Panc1 (cell line): ENCODE data around the gene ADIPOR2. TPM values are rescaled to one million over a fixed set of nuclear protein-coding genes. Genes with fewer than 3 reads are reported as not detected.

ENCODE experiments used
- ATAC-seq: fragments of 200-7000 bp; cut with Tn5 transposase; 2 replicates; pipeline ENCODE4 v1.9.1; 2020; ENCODE audit warnings: mild to moderate bottlenecking, moderate library complexity
- BruUV-seq: library from RNA; stranded (reverse); fragments of 400-500 nt; replicated peaks from 2 replicates; lab custom pipeline; 2021; lab: Mats Ljungman, UMichigan
- CTCF ChIA-PET: fragments of 300-600 bp; sonication (Branson Sonifier 250); formaldehyde crosslinking; loops from one replicate; lab custom pipeline; 2022; ENCODE audit warnings: antibody characterized with exemption; lab: Charles Lee
- POLR2A ChIA-PET: fragments of 300-600 bp; sonication (Branson Sonifier 250); formaldehyde crosslinking; loops from one replicate; lab custom pipeline; 2022; ENCODE audit warnings: antibody characterized with exemption; lab: Charles Lee
- DNase-seq: peaks from one replicate; pipeline ENCODE4 v3.0.0-alpha.2; 2010; ENCODE audit warnings: low read depth, low spot score
- H3K27ac ChIP-seq: 2 replicates; pipeline ENCODE4 v1.5.1; 2011; ENCODE audit warnings: mild to moderate bottlenecking, low read length, inconsistent platforms
- H3K27me3 ChIP-seq: fragments of 200-500 bp; sonication (Bioruptor generic); 2 replicates; pipeline ENCODE4 v1.6.0; 2014; ENCODE audit warnings: low read length, inconsistent platforms; ENCODE audit not compliant: control insufficient read depth, insufficient read depth
- H3K36me3 ChIP-seq: fragments of 200-500 bp; sonication (Bioruptor generic); 2 replicates; pipeline ENCODE4 v1.5.1; 2014; ENCODE audit warnings: inconsistent platforms, mild to moderate bottlenecking, low read length, moderate library complexity; ENCODE audit not compliant: control insufficient read depth, insufficient read depth
- H3K4me1 ChIP-seq: 2 replicates; pipeline ENCODE4 v1.5.1; 2011; ENCODE audit warnings: inconsistent platforms, mild to moderate bottlenecking, low read length, moderate library complexity; ENCODE audit not compliant: control insufficient read depth, insufficient read depth
- H3K4me3 ChIP-seq, 2 experiments: 2 replicates each; pipeline ENCODE4 v1.5.1; 2011 to 2012; ENCODE audit warnings: low read depth in 2 of 2, low read length in 2 of 2, mild to moderate bottlenecking in 2 of 2, inconsistent platforms in 1 of 2, moderate library complexity in 1 of 2
- H3K9me3 ChIP-seq: fragments of 200-500 bp; sonication (Bioruptor generic); 2 replicates; pipeline ENCODE4 v1.5.1; 2014; ENCODE audit warnings: low read depth, mild to moderate bottlenecking, inconsistent platforms, low read length, moderate library complexity; ENCODE audit not compliant: control insufficient read depth, insufficient read depth
- POLR2AphosphoS5 ChIP-seq: IDR thresholded peaks from 2 replicates; pipeline ENCODE4 v1.6.1; 2012; ENCODE audit warnings: mild to moderate bottlenecking, low read depth, low read length, moderate library complexity
- SIN3A ChIP-seq: IDR thresholded peaks from 2 replicates; pipeline ENCODE4 v1.6.1; 2012; ENCODE audit warnings: low read depth, mild to moderate bottlenecking, low read length, moderate library complexity, borderline replicate concordance; ENCODE audit not compliant: insufficient read depth
- TCF7L2 ChIP-seq: IDR thresholded peaks from 2 replicates; pipeline ENCODE4 v1.6.1; 2011; ENCODE audit warnings: mild to moderate bottlenecking, low read depth, low read length, inconsistent platforms
- in situ Hi-C: cut with HindIII; loops from 2 replicates; pipeline ENCODE4 v1.10.0; 2016; ENCODE audit warnings: low sequenced_read_pairs, low pct_unique_long_range_greater_than_20kb
- intact Hi-C: fragments of 100-400 bp; cut with micrococcal nuclease; formaldehyde crosslinking; loops from one replicate; pipeline ENCODE4 v1.10.0; 2022; ENCODE audit not compliant: unreplicated experiment
- total RNA-seq: library from RNA; stranded (reverse); gene quantifications from one replicate; pipeline ENCODE4 v1.2.1, GENCODE V29; 2021; ENCODE audit not compliant: unreplicated experiment
- TF ChIP-seq, protein P1 (sequence below): fragments of 450-650 bp; IDR thresholded peaks from 2 replicates; pipeline ENCODE4 v1.5.1; 2017; ENCODE audit warnings: mild to moderate bottlenecking
- TF ChIP-seq, protein P2 (sequence below), 2 experiments: IDR thresholded peaks; 2 replicates each; pipeline ENCODE4 v1.6.1; 2011 to 2012; ENCODE audit warnings: low read depth in 2 of 2, control low read depth in 1 of 2, low read length in 1 of 2, mild to moderate bottlenecking in 1 of 2, moderate library complexity in 1 of 2; ENCODE audit not compliant: insufficient read depth in 1 of 2

Gene ADIPOR2
- total RNA-seq, 1 experiment from 2014 or later: 76.0 TPM

DNA sequence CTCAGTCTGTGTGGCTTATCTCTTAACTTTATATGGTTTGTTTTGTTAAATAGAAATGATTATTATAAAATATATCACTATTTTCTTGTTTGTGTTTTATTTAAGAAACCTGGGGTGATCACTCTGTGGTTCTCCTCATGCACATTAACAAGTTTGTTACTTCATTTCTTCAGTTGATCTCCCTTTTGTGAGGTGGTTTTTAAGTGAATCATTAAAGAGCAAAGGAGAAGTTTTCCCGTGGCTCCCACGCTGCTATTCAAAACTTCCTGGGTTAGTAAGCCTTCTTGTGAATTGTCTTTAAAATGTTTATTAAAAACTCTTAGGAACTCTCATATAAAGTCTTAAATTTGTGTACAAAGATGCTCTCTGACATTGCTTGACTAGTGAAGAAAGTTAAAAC, 11.8 kb downstream of the ADIPOR2 start:
- in situ Hi-C loops (no loop called here), intact Hi-C loops (no loop called here)
- TF ChIP-seq POLR2AphosphoS5: no peak
- TF ChIP-seq TCF7L2: no peak
- TF ChIP-seq, protein P1, sequence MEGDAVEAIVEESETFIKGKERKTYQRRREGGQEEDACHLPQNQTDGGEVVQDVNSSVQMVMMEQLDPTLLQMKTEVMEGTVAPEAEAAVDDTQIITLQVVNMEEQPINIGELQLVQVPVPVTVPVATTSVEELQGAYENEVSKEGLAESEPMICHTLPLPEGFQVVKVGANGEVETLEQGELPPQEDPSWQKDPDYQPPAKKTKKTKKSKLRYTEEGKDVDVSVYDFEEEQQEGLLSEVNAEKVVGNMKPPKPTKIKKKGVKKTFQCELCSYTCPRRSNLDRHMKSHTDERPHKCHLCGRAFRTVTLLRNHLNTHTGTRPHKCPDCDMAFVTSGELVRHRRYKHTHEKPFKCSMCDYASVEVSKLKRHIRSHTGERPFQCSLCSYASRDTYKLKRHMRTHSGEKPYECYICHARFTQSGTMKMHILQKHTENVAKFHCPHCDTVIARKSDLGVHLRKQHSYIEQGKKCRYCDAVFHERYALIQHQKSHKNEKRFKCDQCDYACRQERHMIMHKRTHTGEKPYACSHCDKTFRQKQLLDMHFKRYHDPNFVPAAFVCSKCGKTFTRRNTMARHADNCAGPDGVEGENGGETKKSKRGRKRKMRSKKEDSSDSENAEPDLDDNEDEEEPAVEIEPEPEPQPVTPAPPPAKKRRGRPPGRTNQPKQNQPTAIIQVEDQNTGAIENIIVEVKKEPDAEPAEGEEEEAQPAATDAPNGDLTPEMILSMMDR: no peak
- TF ChIP-seq SIN3A: no peak
- TF ChIP-seq, protein P2, sequence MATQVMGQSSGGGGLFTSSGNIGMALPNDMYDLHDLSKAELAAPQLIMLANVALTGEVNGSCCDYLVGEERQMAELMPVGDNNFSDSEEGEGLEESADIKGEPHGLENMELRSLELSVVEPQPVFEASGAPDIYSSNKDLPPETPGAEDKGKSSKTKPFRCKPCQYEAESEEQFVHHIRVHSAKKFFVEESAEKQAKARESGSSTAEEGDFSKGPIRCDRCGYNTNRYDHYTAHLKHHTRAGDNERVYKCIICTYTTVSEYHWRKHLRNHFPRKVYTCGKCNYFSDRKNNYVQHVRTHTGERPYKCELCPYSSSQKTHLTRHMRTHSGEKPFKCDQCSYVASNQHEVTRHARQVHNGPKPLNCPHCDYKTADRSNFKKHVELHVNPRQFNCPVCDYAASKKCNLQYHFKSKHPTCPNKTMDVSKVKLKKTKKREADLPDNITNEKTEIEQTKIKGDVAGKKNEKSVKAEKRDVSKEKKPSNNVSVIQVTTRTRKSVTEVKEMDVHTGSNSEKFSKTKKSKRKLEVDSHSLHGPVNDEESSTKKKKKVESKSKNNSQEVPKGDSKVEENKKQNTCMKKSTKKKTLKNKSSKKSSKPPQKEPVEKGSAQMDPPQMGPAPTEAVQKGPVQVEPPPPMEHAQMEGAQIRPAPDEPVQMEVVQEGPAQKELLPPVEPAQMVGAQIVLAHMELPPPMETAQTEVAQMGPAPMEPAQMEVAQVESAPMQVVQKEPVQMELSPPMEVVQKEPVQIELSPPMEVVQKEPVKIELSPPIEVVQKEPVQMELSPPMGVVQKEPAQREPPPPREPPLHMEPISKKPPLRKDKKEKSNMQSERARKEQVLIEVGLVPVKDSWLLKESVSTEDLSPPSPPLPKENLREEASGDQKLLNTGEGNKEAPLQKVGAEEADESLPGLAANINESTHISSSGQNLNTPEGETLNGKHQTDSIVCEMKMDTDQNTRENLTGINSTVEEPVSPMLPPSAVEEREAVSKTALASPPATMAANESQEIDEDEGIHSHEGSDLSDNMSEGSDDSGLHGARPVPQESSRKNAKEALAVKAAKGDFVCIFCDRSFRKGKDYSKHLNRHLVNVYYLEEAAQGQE (IDR thresholded peaks at IDR 0.05; ENCODE audit: insufficient read depth in 1 of 2, low read depth in 2 of 2, low read length in 1 of 2): no peak
- Histone ChIP-seq H3K4me1 (peaks cover 12% of the 10 kb centered on the region; the same call in 1 of the 2 replicates), H3K27me3 (no peaks in the 10 kb centered on the region), H3K9me3 (peaks cover 2% of the 10 kb centered on the region; the same call in 1 of the 2 replicates), H3K36me3 (no peaks in the 10 kb centered on the region), H3K27ac (no peak overlapping the region), H3K4me3 (no peak overlapping the region)
- POLR2A ChIA-PET: no interaction called here
- DNase-seq: no peak
- no peak for ATAC-seq
- BruUV-seq: no TSS peak
- CTCF ChIA-PET: no interaction called here

DNA sequence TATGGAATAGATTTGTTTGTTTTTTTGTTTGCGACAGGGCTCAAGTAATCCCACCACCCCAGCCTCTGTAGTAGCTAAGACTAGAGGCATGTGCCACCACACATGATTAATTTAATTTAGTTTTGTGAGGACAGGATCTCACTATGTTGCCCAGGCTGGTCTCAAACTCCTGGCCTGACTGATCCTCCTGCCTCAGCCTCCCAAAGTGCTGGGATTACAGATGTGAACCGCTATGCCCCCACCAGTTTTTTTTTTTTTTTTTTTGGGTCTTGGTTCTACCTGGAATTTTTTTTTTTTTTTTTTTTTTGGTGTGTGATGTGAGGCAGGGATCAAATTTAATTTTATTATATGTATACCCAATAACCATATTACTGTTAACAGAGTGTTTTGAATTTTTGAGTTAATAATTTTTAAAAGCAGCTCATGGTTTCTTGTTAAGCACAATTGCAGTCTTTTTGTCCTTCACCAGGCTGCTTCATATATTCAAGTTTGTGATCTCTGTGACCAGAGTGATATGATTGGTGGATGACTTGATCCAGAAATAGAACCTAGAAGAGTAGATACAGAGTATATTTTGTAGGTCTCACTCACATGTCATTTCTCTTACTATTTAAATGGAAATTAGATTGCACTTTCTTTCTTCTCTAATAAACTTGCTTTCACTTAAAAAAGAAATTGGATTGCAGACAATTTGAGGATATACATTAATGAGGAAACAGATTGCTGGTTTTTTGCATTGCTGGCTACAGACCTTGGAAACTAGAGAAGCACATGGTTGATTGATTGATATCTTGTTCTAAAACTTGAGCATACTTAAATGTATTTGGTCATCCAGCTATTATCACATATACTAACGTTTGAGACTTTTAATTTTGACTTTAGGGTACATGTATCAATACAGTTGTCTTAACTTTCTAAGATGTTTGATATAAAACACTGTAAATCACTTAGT, 13.2 kb downstream of the ADIPOR2 start:
- no peak for ATAC-seq
- in situ Hi-C loops (no loop called here), intact Hi-C loops (no loop called here)
- no TSS peak for BruUV-seq
- TF ChIP-seq, protein P2 (IDR thresholded peaks at IDR 0.05; ENCODE audit: insufficient read depth in 1 of 2, low read depth in 2 of 2, low read length in 1 of 2): no peak
- H3K36me3 ChIP-seq: no peaks in the 10 kb centered on the region
- POLR2A ChIA-PET: no interaction called here
- DNase-seq: no peak
- no peaks in the 10 kb centered on the region for H3K27me3 ChIP-seq
- no peak overlapping the region for H3K4me3 ChIP-seq
- H3K27ac ChIP-seq: peak overlapping the region; percentile 23; the same call in 1 of the 2 replicates
- H3K9me3 ChIP-seq: peaks cover 2% of the 10 kb centered on the region; the same call in 1 of the 2 replicates
- peaks cover 11% of the 10 kb centered on the region; the same call in 1 of the 2 replicates for H3K4me1 ChIP-seq
- CTCF ChIA-PET: no interaction called here
